ENCODE measurements around the gene CRYBA1. TPM values are rescaled to one million over a fixed set of nuclear protein-coding genes. Genes with fewer than 3 reads are reported as not detected.

Gene CRYBA1
- total and polyA plus RNA-seq, 2 of the 8 experiments (the other 6 are each of a cell fraction or from before 2014, with no cell fraction given), result not detected

GRCh38 chr17:29255926-29256522, 9.4 kb downstream of the CRYBA1 start (continued):
- TF ChIP-seq NANOG (IDR thresholded peaks at IDR 0.05; ENCODE audit: insufficient read depth, low read depth, low read length, poor library complexity, severe bottlenecking) (no peak), CEBPB (IDR thresholded peaks at IDR 0.05; ENCODE audit: low read depth, low read length) (no peak), BCL11A (IDR thresholded peaks at IDR 0.05; ENCODE audit: low read depth in 2 of 2, low read length in 2 of 2) (no peak), SUZ12 (IDR thresholded peaks at IDR 0.05; ENCODE audit: low read length) (no peak), RAD21 (IDR thresholded peaks at IDR 0.05 in 1 of 2, conservative IDR thresholded peaks at IDR 0.05 in 1 of 2; ENCODE audit: low read depth in 2 of 2, low read length in 2 of 2) (no peak), CHD1 (IDR thresholded peaks at IDR 0.05; ENCODE audit: low read depth, low read length) (no peak), BACH1 (IDR thresholded peaks at IDR 0.05; ENCODE audit: low read length) (no peak)
- TF ChIP-seq, protein P1, sequence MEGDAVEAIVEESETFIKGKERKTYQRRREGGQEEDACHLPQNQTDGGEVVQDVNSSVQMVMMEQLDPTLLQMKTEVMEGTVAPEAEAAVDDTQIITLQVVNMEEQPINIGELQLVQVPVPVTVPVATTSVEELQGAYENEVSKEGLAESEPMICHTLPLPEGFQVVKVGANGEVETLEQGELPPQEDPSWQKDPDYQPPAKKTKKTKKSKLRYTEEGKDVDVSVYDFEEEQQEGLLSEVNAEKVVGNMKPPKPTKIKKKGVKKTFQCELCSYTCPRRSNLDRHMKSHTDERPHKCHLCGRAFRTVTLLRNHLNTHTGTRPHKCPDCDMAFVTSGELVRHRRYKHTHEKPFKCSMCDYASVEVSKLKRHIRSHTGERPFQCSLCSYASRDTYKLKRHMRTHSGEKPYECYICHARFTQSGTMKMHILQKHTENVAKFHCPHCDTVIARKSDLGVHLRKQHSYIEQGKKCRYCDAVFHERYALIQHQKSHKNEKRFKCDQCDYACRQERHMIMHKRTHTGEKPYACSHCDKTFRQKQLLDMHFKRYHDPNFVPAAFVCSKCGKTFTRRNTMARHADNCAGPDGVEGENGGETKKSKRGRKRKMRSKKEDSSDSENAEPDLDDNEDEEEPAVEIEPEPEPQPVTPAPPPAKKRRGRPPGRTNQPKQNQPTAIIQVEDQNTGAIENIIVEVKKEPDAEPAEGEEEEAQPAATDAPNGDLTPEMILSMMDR (IDR thresholded peaks at IDR 0.05; ENCODE audit: control extremely low read depth in 1 of 3, insufficient read depth in 1 of 3, low read depth in 1 of 3, low read length in 3 of 3), result no peak
